ENCODE results near the gene PUSL1.

DNA sequence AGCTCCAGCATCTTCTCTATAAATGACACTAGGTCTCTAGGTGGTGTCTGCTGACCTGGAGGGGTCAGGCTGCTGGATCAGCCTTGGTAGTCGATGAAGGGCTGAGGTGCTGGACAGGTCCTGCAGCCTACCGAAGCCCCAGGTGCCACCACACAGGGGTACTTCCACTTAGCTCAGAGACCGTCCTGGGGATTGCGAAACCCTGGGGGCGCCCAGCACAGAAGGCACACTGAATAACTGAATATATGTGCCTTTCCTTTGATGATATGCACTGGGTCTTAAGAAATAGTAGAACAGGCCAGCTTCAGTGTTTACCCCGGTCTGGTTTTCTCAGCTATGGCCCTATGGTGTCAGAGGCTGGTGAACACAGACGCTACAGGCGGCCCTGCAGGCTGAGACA, 45.6 kb upstream of the PUSL1 start:
- TF ChIP-seq EZH2 (IDR thresholded peaks at IDR 0.05; ENCODE audit: insufficient read depth, poor library complexity, severe bottlenecking) (no peak), EZH2phosphoT487 (IDR thresholded peaks at IDR 0.05; ENCODE audit: insufficient read depth, low read depth) (no peak)
